OCI-LY7 (cell line): ENCODE data around the gene CTBS. TPM values are rescaled to one million over a fixed set of nuclear protein-coding genes. Genes with fewer than 3 reads are reported as not detected.

ENCODE experiments used
- Bru-seq: library from RNA; stranded (reverse); fragments of 400-500 nt; gene quantifications from one replicate; lab custom pipeline; 2021; lab: Mats Ljungman, UMichigan
- BruChase-seq, 2 experiments: library from RNA; stranded (reverse); fragments of 400-500 nt; gene quantifications; one replicate each; lab custom pipeline; 2021; lab: Mats Ljungman, UMichigan
- BruUV-seq: library from RNA; stranded (reverse); fragments of 400-500 nt; replicated peaks from 2 replicates; lab custom pipeline; 2021; lab: Mats Ljungman, UMichigan
- CTCF ChIA-PET: fragments of 300-600 bp; sonication (Branson Sonifier 250); formaldehyde crosslinking; loops from one replicate; lab custom pipeline; 2022; ENCODE audit warnings: antibody characterized with exemption; ENCODE audit not compliant: unreplicated experiment; lab: Charles Lee
- POLR2A ChIA-PET: fragments of 300-600 bp; sonication (Branson Sonifier 250); formaldehyde crosslinking; loops from one replicate; lab custom pipeline; 2022; ENCODE audit warnings: antibody characterized with exemption; lab: Charles Lee
- DNase-seq: peaks from one replicate; pipeline ENCODE4 v3.0.0-alpha.2; 2015; ENCODE audit warnings: low spot score
- H2AFZ ChIP-seq: fragments of 200-600 bp; sonication (generic), shearing (Covaris generic); 2 replicates; pipeline ENCODE4 v1.6.1; 2014; ENCODE audit warnings: mild to moderate bottlenecking, antibody characterized with exemption, low read length, moderate library complexity
- H3K27ac ChIP-seq: fragments of 200-600 bp; sonication (generic); 2 replicates; pipeline ENCODE4 v1.5.1; 2014; ENCODE audit warnings: mixed run types, low read depth, mild to moderate bottlenecking, moderate library complexity, low read length, inconsistent platforms; ENCODE audit not compliant: poor library complexity, severe bottlenecking
- H3K36me3 ChIP-seq: fragments of 200-600 bp; sonication (generic); 2 replicates; pipeline ENCODE4 v1.6.1; 2014; ENCODE audit warnings: mild to moderate bottlenecking, antibody characterized with exemption, low read length, moderate library complexity, mixed read lengths; ENCODE audit not compliant: insufficient read depth
- H3K4me1 ChIP-seq: fragments of 200-600 bp; sonication (generic); 2 replicates; pipeline ENCODE4 v1.5.1; 2014; ENCODE audit warnings: mild to moderate bottlenecking, low read length; ENCODE audit not compliant: insufficient read depth, poor library complexity, severe bottlenecking
- H3K4me2 ChIP-seq: fragments of 200-600 bp; sonication (generic); 2 replicates; pipeline ENCODE4 v1.6.1; 2014; ENCODE audit warnings: mild to moderate bottlenecking, low read length
- H3K4me3 ChIP-seq: fragments of 200-600 bp; sonication (generic); 2 replicates; pipeline ENCODE4 v1.5.1; 2014; ENCODE audit warnings: mild to moderate bottlenecking, low read depth, low read length; ENCODE audit not compliant: poor library complexity, severe bottlenecking
- H3K79me2 ChIP-seq: fragments of 200-600 bp; sonication (generic); 2 replicates; pipeline ENCODE4 v1.6.1; 2016; ENCODE audit warnings: low read depth, mild to moderate bottlenecking, low read length, moderate library complexity, mixed read lengths; ENCODE audit not compliant: insufficient read depth
- H3K9me2 ChIP-seq: fragments of 200-600 bp; sonication (generic); 2 replicates; pipeline ENCODE4 v1.6.1; 2016; ENCODE audit warnings: mild to moderate bottlenecking, low read length, mixed read lengths; ENCODE audit not compliant: insufficient read depth
- H3K9me3 ChIP-seq: fragments of 200-600 bp; sonication (generic); 2 replicates; pipeline ENCODE4 v1.6.1; 2014; ENCODE audit warnings: mild to moderate bottlenecking, mixed run types, low read length, mixed read lengths
- H4K20me1 ChIP-seq: fragments of 200-600 bp; sonication (generic); 2 replicates; pipeline ENCODE4 v1.6.1; 2014; ENCODE audit warnings: mild to moderate bottlenecking, antibody characterized with exemption, low read length, moderate library complexity, mixed read lengths; ENCODE audit not compliant: insufficient read depth
- EZH2phosphoT487 ChIP-seq: fragments of 200-600 bp; sonication (generic); IDR thresholded peaks from 2 replicates; pipeline ENCODE4 v1.6.1; 2018; ENCODE audit warnings: low read depth, borderline replicate concordance, mild to moderate bottlenecking, mixed run types, antibody characterized with exemption, low read length, moderate library complexity, mixed read lengths
- intact Hi-C: fragments of 100-400 bp; cut with micrococcal nuclease; formaldehyde crosslinking; loops from one replicate; pipeline ENCODE4 v1.10.0; 2022; ENCODE audit not compliant: unreplicated experiment
- long read RNA-seq: library from polyadenylated mRNA; stranded (forward); transcript quantifications from one replicate; pipeline ENCODE4 v2.0.0, GENCODE V29; 2022
- total RNA-seq, 2 experiments: library from RNA; depleted of rRNA in 1 of 2; stranded (reverse); fragments of >200 nt in 1 of 2; shearing (Covaris generic) in 1 of 2; gene quantifications; 2 replicates each; pipeline ENCODE4 v1.2.3, GENCODE V29; 2014 to 2022
- TF ChIP-seq, protein P1 (sequence below): fragments of 200-600 bp; sonication (generic); conservative IDR thresholded peaks from 2 replicates; pipeline ENCODE4 v1.5.1; 2014; ENCODE audit warnings: mild to moderate bottlenecking, antibody characterized with exemption, low read length, moderate library complexity, mixed read lengths

CTBS gene
- total RNA-seq (2014; rRNA removed; shearing (Covaris generic)), result 4.5 and 5.9 TPM in 2 replicates
- total RNA-seq (2022), result 9.3 and 11.9 TPM in 2 replicates
- percentile 69 among the genes with signal in this experiment for Bru-seq, nascent RNA
- BruChase-seq, experiment 1, labeled RNA remaining after a 6-hour chase, result percentile 56 among the genes with signal in this experiment
- BruChase-seq, experiment 2, labeled RNA remaining after a 2-hour chase, result percentile 52 among the genes with signal in this experiment
- long read RNA-seq, full-length matches to known transcripts, result 14 of 16 reads
- long read RNA-seq, partial matches to known transcripts, result 0 of 16 reads
- long read RNA-seq, other reads (novel, unspliced or antisense), result 2 of 16 reads

DNA sequence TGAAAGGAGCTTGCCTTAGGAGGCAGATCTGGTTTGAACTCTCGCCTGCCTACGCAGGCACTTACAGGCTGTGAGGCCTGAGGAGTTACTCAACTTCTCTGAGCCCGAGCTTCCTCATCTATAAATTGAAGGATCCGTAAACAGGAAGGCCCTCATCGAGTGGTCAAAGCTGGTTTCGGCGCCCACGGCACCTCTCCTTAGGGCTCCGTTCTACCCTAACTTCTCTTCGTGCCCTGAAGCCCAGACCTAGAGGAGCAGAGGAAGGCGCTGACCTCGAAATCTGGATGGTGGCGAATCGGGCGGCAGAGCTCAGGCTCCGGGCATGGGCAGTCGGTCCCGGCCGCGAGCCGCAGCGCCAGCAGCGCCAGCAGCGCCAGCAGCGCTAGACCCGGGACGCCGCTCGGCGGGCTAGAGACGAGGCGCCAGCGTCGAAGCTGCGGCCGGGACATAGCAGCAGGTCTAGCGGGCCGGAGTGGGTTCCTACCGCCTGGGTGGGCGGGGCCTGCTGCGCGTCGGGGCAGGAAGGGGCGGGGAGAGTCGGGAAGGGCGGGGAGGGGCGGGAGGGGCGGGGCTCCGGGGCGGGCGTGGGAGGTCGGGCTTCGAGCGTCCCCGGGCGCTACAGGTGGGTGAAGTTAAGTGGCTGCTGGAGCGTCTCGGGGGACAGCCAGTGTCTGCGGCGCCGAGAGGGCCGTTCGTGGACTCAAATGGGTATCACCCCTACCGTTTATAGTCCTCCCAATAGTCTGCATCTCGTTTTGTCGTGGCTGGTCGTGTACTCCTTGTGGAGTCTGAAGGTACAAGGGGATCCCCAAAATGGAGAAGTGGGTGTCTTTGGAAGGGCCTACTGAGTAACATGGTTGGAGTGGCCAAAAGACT lies at the start of gene CTBS:
Gene CTBS, minus strand, starts transcription at position 474 of the 876 bp plus-strand sequence. Its CDS starts 25 bp downstream, at position 449.
- Histone ChIP-seq H3K4me3 (peak within 1 kb of the TSS; percentile 72), H2AFZ (peak within 1 kb of the TSS; percentile 89), H3K4me1 (peaks cover 20% of the 10 kb centered on the region), H3K9me2 (no peaks in the 10 kb centered on the region), H3K4me2 (peak within 1 kb of the TSS; percentile 92), H3K9me3 (no peaks in the 10 kb centered on the region), H3K27ac (peak within 1 kb of the TSS; percentile 81), H3K79me2 (peaks cover 6% of the 10 kb centered on the region; the same call in 1 of the 2 replicates), H4K20me1 (no peaks in the 10 kb centered on the region), H3K36me3 (peaks cover 4% of the 10 kb centered on the region; the same call in 1 of the 2 replicates)
- intact Hi-C loops, result loop anchor here (1.0 to 5.0 kb wide), 6 partner anchors 46 to 497 kb away; partner anchors contain the start of genes GNG5, RPF1, SPATA1 and SSX2IP
- CTCF ChIA-PET, result interaction anchor here (0.6 to 1.1 kb wide), 5 partner anchors 10 to 430 kb away, joined by 3 to 5 read pairs (median 3); partner anchors contain the start of gene PRKACB
- BruUV-seq, result no TSS peak
- POLR2A ChIA-PET, result interaction anchor here (0.5 to 3.0 kb wide), 29 partner anchors 9 to 828 kb away, joined by 3 to 16 read pairs (median 4); partner anchors contain the start of genes GNG5, PRKACB, SAMD13 and SPATA1
- DNase-seq, result peak; percentile 95
- no peak for TF ChIP-seq EZH2phosphoT487
- TF ChIP-seq, protein P1, sequence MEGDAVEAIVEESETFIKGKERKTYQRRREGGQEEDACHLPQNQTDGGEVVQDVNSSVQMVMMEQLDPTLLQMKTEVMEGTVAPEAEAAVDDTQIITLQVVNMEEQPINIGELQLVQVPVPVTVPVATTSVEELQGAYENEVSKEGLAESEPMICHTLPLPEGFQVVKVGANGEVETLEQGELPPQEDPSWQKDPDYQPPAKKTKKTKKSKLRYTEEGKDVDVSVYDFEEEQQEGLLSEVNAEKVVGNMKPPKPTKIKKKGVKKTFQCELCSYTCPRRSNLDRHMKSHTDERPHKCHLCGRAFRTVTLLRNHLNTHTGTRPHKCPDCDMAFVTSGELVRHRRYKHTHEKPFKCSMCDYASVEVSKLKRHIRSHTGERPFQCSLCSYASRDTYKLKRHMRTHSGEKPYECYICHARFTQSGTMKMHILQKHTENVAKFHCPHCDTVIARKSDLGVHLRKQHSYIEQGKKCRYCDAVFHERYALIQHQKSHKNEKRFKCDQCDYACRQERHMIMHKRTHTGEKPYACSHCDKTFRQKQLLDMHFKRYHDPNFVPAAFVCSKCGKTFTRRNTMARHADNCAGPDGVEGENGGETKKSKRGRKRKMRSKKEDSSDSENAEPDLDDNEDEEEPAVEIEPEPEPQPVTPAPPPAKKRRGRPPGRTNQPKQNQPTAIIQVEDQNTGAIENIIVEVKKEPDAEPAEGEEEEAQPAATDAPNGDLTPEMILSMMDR, result no peak

GRCh38 chr1:84621553-84621952 lies 47.3 kb upstream of the CTBS start:
- no peaks in the 10 kb centered on the region for H3K36me3 ChIP-seq
- no peaks in the 10 kb centered on the region for H3K9me2 ChIP-seq
- no peak for DNase-seq
- ChIA-PET POLR2A (interaction anchor here (0.6 to 1.5 kb wide), 2 partner anchors 28 to 477 kb away, joined by 3 read pairs; partner anchors contain the start of gene PRKACB), CTCF (no interaction called here)
- intact Hi-C loops, result loop anchor here (1.0 to 2.0 kb wide), 5 partner anchors 69 to 480 kb away; partner anchors contain the start of gene SSX2IP
- no peak overlapping the region for H3K27ac ChIP-seq
- no peak overlapping the region; the same call in 1 of the 2 replicates for H3K4me2 ChIP-seq
- H2AFZ ChIP-seq, result 0 out of 2 replicates have a peak overlapping the region, but pooled peaks have one; percentile 73
- no TSS peak for BruUV-seq
- TF ChIP-seq, protein P1, result no peak
- TF ChIP-seq EZH2phosphoT487, result no peak
- H4K20me1 ChIP-seq, result no peaks in the 10 kb centered on the region
- H3K79me2 ChIP-seq, result no peaks in the 10 kb centered on the region
- H3K4me3 ChIP-seq, result no peak overlapping the region
- no peaks in the 10 kb centered on the region for H3K9me3 ChIP-seq
- peaks cover 9% of the 10 kb centered on the region for H3K4me1 ChIP-seq
